ENCODE results near the gene SYTL2. TPM values are rescaled to one million over a fixed set of nuclear protein-coding genes. Genes with fewer than 3 reads are reported as not detected.
"Not testable (repeated sequence)": the region's sequence is repeated elsewhere in the genome, so short reads cannot be mapped to it uniquely, and the experiment has no call there.

Gene SYTL2
- total RNA-seq = 10.8 and 28.3 TPM in 2 replicates

- peak within 1 kb of the TSS; percentile 66 for H3K4me3 ChIP-seq (ENCODE audit: low read depth, low read length)
- DNase-seq (ENCODE audit: low read depth) = peak; percentile 44
- TF ChIP-seq CTCF (IDR thresholded peaks at IDR 0.05; ENCODE audit: insufficient read depth, low read depth, low read length) = no peak
Observed at GRCh38 chr11:85810871-85811611, at the start of gene SYTL2. Gene SYTL2 (minus strand): TSS chr11:85811141. CDS start chr11:85757725, 53,416 bp downstream.

GRCh38 chr11:85859541-85859940, 48.6 kb upstream of the SYTL2 start:
- not testable (repeated sequence) for H3K4me3 ChIP-seq (ENCODE audit: low read depth, low read length); DNase-seq (ENCODE audit: low read depth)

- H3K4me3 ChIP-seq (ENCODE audit: low read depth, low read length) = no peak overlapping the region
- DNase-seq (ENCODE audit: low read depth) = no peak
- TF ChIP-seq CTCF (IDR thresholded peaks at IDR 0.05; ENCODE audit: insufficient read depth, low read depth, low read length) = no peak
Observed at GRCh38 chr11:85857098-85857497, 46.2 kb upstream of the SYTL2 start.

GRCh38 chr11:85855341-85855656, 44.4 kb upstream of the SYTL2 start, which contains the start of gene CCDC83:
Gene CCDC83 (plus strand): TSS chr11:85855383. CDS start chr11:85865124, 9,741 bp downstream.
- peak within 1 kb of the TSS; percentile 67 for H3K4me3 ChIP-seq (ENCODE audit: low read depth, low read length)
- TF ChIP-seq CTCF (IDR thresholded peaks at IDR 0.05; ENCODE audit: insufficient read depth, low read depth, low read length) = no peak
- DNase-seq (ENCODE audit: low read depth) = no peak

- DNase-seq (ENCODE audit: low read depth) = peak; percentile 93
- peak; percentile 61 for TF ChIP-seq CTCF (IDR thresholded peaks at IDR 0.05; ENCODE audit: insufficient read depth, low read depth, low read length)
- H3K4me3 ChIP-seq (ENCODE audit: low read depth, low read length) = peak overlapping the region; percentile 67
Observed at GRCh38 chr11:85854557-85855340, 43.8 kb upstream of the SYTL2 start.

GRCh38 chr11:85854212-85854556, 43.2 kb upstream of the SYTL2 start:
- H3K4me3 ChIP-seq (ENCODE audit: low read depth, low read length) = peak overlapping the region; percentile 67
- TF ChIP-seq CTCF (IDR thresholded peaks at IDR 0.05; ENCODE audit: insufficient read depth, low read depth, low read length) = no peak
- no peak for DNase-seq (ENCODE audit: low read depth)

GRCh38 chr11:85853541-85853940, 42.6 kb upstream of the SYTL2 start:
- H3K4me3 ChIP-seq (ENCODE audit: low read depth, low read length); DNase-seq (ENCODE audit: low read depth): not testable (repeated sequence)

GRCh38 chr11:85852754-85853153, 41.8 kb upstream of the SYTL2 start:
- not testable (repeated sequence) for H3K4me3 ChIP-seq (ENCODE audit: low read depth, low read length); DNase-seq (ENCODE audit: low read depth)

Measured in fibroblast of villous mesenchyme (primary cell).